Suppressor macrophage treated with lipopolysaccharide for 4 hours (primary cell): ENCODE results near the gene TNKS1BP1.

ENCODE experiments used
- DNase-seq: peaks from one replicate; pipeline ENCODE4 v3.0.0-alpha.2; 2020

Gene TNKS1BP1

DNA sequence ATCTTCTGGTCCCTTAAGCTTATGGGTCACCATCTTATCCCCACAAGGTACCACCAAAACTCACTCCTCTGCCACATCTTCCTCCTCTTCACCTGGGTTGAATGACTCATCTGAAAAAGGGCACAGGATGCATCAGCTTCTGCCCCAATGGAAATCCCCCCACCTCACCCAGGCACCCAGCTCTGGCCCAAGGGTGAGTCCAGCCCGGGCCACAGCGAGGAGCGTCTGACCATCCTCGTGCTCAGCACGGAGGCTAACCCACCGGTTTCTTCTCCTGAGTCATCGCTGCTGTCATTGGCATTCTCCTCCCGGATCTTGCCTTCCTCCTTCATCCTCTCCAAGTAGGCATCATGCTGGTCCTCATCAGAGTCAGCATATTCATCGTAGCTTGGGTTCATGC lies 5.3 kb upstream of the TNKS1BP1 start:
- no peak for DNase-seq

GRCh38 chr11:57327721-57328120 lies 3.0 kb upstream of the TNKS1BP1 start:
- no peak for DNase-seq

DNA sequence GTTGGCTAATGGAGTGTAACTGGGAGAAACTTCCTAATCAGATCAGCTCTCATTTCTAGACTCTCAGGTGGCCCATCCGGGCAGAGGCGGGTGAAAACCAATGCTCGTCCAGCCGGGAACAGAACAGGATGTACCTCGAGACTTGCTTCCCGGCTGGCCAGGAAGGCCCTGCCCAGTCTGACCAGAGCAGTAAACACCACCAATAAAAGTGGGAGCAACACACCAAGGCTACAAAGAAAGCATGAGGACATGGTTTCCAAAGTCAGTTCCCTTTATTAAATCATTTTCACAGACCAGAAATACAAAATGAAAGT lies 940 bp upstream of the TNKS1BP1 start:
- DNase-seq, result no peak

DNA sequence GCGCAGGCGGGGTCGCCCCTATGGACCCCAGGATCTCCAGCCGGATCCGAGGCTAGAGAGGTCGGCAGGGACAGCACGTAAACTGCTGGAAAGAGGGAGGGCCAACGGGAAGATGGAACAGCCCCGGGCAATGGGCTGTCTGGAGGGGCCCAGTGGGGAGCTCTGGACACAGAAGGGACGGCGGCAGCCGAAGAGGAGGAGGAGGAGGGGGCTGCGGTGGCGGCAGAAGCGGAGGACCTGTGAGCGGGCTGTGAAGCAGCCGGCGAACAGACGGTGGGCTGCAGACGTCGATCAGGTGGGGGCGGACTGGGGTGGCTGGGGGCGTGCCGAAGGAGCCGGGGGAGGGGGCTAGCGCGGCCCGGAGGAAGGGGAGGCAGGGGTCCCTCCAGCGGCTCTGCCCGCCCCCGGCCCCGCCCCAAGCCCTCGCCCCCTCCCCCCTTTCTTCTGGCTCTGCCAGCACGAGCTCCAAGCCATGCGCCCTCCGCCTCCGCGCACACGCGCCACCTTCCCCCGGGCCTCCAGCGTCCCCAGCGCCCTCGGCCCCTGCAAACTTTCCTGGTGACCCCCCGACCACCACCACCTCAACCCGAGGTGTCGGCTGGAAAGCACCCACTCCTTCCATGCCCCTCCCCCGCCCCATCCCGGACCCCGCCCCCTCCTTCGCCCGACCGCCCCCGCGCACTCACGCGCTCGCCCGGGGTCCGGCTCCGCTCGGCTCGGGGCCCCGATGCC lies 432 bp downstream of the TNKS1BP1 start:
- no peak for DNase-seq

- no peak for DNase-seq
Observed at GRCh38 chr11:57323855-57324153, 948 bp downstream of the TNKS1BP1 start.

DNA sequence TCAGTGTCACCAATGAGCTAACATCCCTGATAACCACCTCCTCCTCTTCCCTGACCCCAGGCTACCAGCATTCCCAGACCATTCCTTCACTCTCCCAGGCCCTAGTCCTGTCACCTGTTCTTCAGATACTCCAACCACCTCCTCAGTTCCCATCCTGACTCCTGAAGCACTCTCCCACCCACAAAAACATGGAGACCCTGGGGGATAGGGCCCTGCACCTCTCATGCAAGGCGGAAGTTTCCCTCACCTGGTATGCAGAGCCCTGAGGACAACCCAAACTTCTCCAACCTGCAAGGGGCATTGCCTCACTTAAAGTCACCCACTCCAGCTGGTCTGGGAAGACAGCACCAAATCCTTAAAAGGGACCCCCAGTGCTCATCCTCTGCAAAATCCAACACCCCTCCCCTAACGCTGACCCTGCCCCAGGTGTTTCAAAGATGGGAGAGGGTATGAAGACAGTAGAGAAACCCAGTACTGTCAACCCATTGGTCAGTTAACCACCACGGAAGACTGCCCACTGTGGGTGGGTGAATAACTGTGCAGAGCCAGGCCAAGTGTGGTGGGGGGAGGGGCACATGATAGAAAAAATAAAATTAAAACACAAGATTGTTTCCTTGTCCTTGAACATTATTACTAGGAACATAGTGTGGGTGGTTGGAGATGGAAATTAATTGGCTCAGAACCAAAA lies 1.4 kb downstream of the TNKS1BP1 start:
- DNase-seq, result no peak

DNA sequence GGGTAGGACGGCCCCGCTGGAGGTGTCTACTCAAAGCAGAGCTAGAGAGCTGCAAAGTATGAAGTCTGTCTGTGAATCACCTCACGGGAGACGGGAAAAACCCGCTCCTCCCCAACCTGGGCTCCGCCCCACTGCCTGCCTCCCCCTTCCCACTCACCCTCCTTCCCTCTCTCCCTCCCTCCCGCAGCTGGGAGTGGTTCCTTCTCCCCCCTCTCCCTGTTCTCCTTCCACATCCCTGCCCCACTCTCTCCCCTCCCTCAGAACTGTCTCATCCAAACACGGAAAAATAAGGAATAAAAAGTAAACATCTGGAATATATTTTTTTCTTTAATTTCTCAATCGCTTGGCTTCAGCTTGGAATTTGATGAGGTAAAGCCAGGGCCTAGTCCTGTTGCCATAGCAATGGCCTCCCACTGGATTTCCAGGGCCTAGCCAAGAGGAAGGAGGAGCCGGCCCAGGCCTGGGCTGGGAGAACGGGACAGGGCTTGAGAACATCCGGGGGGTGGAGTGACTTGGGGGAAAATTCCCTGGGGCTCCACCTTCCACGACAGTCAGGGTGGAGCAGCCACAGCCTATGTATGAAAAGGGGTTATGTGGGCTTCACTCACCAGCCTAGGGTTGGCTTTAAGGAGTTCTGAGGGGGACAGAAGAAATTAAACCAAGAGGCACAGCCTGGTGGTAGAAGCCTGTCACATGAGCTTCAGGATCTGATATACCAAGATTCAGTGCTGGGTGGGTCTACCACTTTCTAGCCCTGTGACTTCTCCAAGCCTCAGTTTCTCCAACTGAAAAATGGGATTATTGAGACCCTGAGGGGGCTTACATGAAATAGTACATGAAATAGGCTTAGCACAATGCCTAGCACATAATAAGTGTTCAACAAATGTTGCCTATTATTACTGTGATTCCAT lies 2.2 kb downstream of the TNKS1BP1 start:
- no peak for DNase-seq

GRCh38 chr11:57321388-57322255 lies 3.1 kb downstream of the TNKS1BP1 start:
- DNase-seq, result no peak

GRCh38 chr11:57320719-57321387 lies 3.9 kb downstream of the TNKS1BP1 start:
- DNase-seq, result no peak

GRCh38 chr11:57320067-57320718 lies 4.6 kb downstream of the TNKS1BP1 start:
- DNase-seq, result no peak

- no peak for DNase-seq
Observed at GRCh38 chr11:57318178-57318577, 6.6 kb downstream of the TNKS1BP1 start.

GRCh38 chr11:57316017-57316416 lies 8.7 kb downstream of the TNKS1BP1 start:
- no peak for DNase-seq

DNA sequence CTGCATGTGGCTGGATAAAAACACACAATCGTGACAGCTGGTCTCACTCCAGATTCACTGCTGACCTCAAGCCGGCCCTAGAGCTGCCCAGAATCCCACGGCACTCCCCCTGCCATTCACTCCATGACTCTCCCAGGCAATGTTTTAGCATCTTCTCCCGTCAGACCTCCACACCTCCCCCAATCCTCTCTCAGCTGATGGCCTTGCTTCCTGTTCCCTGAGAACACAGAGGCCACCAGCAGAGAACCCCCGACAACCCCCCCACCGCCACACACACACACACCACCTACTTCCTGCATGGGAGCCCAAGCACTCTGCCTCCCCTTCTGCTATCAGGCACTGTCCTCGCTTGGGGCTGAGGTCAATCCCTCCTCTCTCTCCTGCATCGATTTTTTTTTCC lies 9.3 kb downstream of the TNKS1BP1 start:
- DNase-seq, result peak; percentile 11

DNA sequence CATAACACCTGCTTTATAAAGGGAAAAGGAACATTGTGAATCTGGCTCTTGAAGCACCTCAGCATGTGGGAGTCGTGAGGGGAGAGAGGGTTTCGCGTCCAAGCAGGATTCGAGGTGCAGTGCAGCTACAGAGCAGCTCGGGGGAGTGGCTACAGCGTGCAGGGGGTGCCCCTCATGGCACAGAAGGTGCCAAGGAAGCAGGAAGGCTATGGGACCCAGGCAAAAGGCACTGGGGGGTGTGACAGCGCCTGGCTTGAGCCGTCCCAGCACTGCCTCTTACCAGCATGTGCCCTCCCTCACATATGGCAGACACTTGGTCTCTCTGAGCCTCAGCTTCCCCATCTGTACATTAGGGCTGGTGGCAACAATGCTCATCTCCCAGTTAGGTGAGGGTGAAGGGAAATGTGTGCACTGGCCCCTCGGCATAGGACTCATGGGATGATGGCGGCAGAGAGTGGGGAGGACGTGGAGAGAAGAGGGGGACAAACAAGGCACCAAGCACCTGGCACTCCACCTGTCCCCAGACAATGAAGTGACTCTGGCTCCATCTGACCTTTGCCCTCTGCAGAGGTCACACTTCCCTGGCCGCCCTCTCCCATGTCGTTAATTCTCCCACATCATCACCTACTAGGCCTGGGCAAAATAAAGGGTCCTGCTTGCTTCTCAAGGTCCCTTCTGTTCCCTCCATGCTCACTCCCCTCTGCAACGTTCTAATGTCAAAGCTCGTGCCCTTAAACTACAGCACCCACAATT lies 10.4 kb downstream of the TNKS1BP1 start:
- DNase-seq, result no peak

- no peak for DNase-seq
Observed at GRCh38 chr11:57313788-57314135, 11.0 kb downstream of the TNKS1BP1 start.

GRCh38 chr11:57313071-57313787 lies 11.5 kb downstream of the TNKS1BP1 start:
- no peak for DNase-seq

- DNase-seq, result no peak
Observed at GRCh38 chr11:57312511-57313021, 12.2 kb downstream of the TNKS1BP1 start.

DNA sequence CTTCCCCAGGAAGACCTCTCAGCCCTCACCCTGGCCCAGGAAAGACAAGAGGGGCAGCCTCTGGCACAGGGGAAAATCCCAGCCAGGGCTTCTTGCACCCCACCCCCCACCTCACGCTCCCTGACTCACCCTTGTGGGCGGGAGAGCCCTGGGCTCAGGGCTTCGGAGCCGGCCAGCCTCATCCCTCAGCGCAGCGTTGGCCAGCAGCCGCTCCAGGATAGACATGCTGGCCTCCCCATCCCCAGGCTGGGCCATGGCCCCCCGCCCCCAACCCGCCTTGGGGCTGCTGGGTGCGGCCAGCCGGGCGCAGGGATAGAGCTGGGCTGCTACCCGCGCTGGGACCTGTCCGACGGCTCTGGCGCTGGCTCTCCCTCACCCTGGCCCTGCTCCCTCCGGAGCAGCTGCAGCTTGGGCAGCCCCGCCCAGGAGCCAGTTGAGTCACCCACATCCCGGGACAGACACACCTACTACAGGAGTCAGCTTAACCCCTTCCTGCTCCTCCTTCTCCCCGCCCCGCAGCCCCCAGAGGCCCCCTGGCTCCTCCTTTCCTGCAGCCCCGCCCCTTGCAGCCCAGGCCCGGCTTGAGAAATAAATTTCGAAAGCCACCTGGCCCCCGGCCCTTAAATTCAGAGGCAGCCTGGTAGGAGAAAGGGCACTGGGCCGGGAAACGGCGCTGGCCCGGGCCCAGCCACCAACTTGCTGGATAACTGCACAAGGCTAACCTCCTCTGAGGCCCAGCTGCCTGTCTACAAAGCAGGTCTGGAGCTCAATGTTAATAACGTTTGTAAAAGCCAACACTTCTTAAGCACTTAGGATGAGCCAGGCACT lies 13.4 kb downstream of the TNKS1BP1 start:
- peak; percentile 80 for DNase-seq

DNA sequence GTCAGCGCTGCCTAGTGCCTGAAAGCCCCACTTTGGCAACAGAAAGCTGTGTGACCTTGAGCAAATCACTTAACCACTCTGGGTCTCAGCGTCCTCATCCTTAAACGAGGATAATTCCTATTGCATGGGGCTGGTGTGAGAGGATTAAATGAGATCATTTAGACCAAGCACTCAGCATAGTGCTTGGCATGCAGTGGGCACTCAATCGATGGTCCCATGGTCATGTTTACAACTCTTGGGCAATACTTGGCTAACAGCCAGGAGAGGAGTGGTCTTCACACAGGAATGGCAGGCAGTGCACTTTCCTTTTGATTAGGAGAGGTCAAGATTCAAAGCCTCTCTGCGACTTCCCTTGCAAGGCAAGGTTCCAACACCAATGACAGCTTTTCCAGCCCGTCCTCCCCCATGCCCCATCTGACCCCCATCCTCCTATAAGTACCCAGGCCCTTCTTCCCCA lies 14.1 kb downstream of the TNKS1BP1 start:
- DNase-seq, result no peak
